WTC11 (cell line): ENCODE measurements around the gene FOXO1. TPM values are rescaled to one million over a fixed set of nuclear protein-coding genes. Genes with fewer than 3 reads are reported as not detected.
A peak's percentile ranks its signal among the peaks of the same experiment; 100 is the strongest.

Experiments used
- ATAC-seq: fragments of 200-7000 bp; cut with Tn5 transposase; 2 replicates; pipeline ENCODE4 v1.10.0; 2021; ENCODE audit warnings: mild to moderate bottlenecking, moderate library complexity
- CTCF ChIA-PET: fragments of 300-600 bp; sonication (Branson Sonifier 250); formaldehyde crosslinking; loops from one replicate; lab custom pipeline; 2021; ENCODE audit warnings: antibody characterized with exemption; lab: Charles Lee
- POLR2A ChIA-PET: fragments of 350-600 bp; sonication (Branson Sonifier 250); formaldehyde crosslinking; loops from one replicate; lab custom pipeline; 2021; ENCODE audit warnings: antibody characterized with exemption; lab: Charles Lee
- DNase-seq: peaks from one replicate; pipeline ENCODE4 v3.0.0; 2021; ENCODE audit warnings: low spot score
- H3K27ac Mint-ChIP-seq: 2 replicates; pipeline ENCODE4 v1.8.0; 2021; ENCODE audit warnings: mixed read lengths
- H3K27me3 Mint-ChIP-seq: 2 replicates; pipeline ENCODE4 v1.8.0; 2021; ENCODE audit warnings: low read depth, mild to moderate bottlenecking, moderate library complexity, mixed read lengths
- H3K36me3 Mint-ChIP-seq: 2 replicates; pipeline ENCODE4 v1.8.0; 2021; ENCODE audit warnings: mixed read lengths
- H3K4me1 Mint-ChIP-seq: 2 replicates; pipeline ENCODE4 v1.8.0; 2022; ENCODE audit warnings: mixed read lengths
- H3K4me3 Mint-ChIP-seq: 2 replicates; pipeline ENCODE4 v1.8.0; 2021; ENCODE audit warnings: mild to moderate bottlenecking, moderate library complexity, mixed read lengths
- H3K9me3 Mint-ChIP-seq: 2 replicates; pipeline ENCODE4 v1.8.0; 2021; ENCODE audit warnings: mixed read lengths
- AFF4 ChIP-seq: sonication (generic); formaldehyde crosslinking; IDR thresholded peaks from 2 replicates; pipeline ENCODE4 v1.8.1; 2023; ENCODE audit warnings: mild to moderate bottlenecking, missing genetic modification reagents, borderline replicate concordance
- AR ChIP-seq: fragments of 250-450 bp; sonication (Bioruptor Pico); IDR thresholded peaks from 2 replicates; pipeline ENCODE4 v1.9.0; 2021; ENCODE audit warnings: mild to moderate bottlenecking
- ATF1 ChIP-seq: sonication (generic); formaldehyde crosslinking; IDR thresholded peaks from 2 replicates; pipeline ENCODE4 v1.8.1; 2023; ENCODE audit warnings: mild to moderate bottlenecking, moderate library complexity, missing genetic modification reagents
- CDX4 ChIP-seq: fragments of 250-450 bp; sonication (Bioruptor Pico); IDR thresholded peaks from 2 replicates; pipeline ENCODE4 v1.9.0; 2021; ENCODE audit warnings: moderate library complexity, mild to moderate bottlenecking, inconsistent platforms, borderline replicate concordance
- ESRRA ChIP-seq: sonication (generic); formaldehyde crosslinking; IDR thresholded peaks from 2 replicates; pipeline ENCODE4 v1.8.1; 2022; ENCODE audit warnings: mild to moderate bottlenecking, missing genetic modification reagents, borderline replicate concordance
- GABPB1 ChIP-seq: sonication (generic); formaldehyde crosslinking; IDR thresholded peaks from 2 replicates; pipeline ENCODE4 v1.8.1; 2023; ENCODE audit warnings: mild to moderate bottlenecking, missing genetic modification reagents
- JAZF1 ChIP-seq: fragments of 250-450 bp; sonication (Bioruptor Pico); IDR thresholded peaks from 2 replicates; pipeline ENCODE4 v1.9.0; 2021; ENCODE audit warnings: moderate library complexity, mild to moderate bottlenecking, inconsistent platforms
- OVOL2 ChIP-seq: fragments of 250-450 bp; sonication (Bioruptor Pico); IDR thresholded peaks from 2 replicates; pipeline ENCODE4 v1.9.0; 2021; ENCODE audit warnings: mild to moderate bottlenecking, borderline replicate concordance
- PRRX2 ChIP-seq: fragments of 250-450 bp; sonication (Bioruptor Pico); IDR thresholded peaks from 2 replicates; pipeline ENCODE4 v1.8.0; 2021; ENCODE audit warnings: mild to moderate bottlenecking
- RELA ChIP-seq: sonication (generic); formaldehyde crosslinking; IDR thresholded peaks from 2 replicates; pipeline ENCODE4 v1.8.1; 2022; ENCODE audit warnings: missing genetic modification reagents, mild to moderate bottlenecking, borderline replicate concordance
- SMAD3 ChIP-seq: sonication (generic); formaldehyde crosslinking; IDR thresholded peaks from 2 replicates; pipeline ENCODE4 v1.8.0; 2022; ENCODE audit warnings: missing genetic modification reagents, mild to moderate bottlenecking, borderline replicate concordance
- TCF7 ChIP-seq: sonication (generic); formaldehyde crosslinking; IDR thresholded peaks from 2 replicates; pipeline ENCODE4 v1.8.0; 2022; ENCODE audit warnings: mild to moderate bottlenecking, low read depth, missing genetic modification reagents, moderate library complexity
- TP53 ChIP-seq: sonication (generic); formaldehyde crosslinking; IDR thresholded peaks from 2 replicates; pipeline ENCODE4 v1.8.1; 2023; ENCODE audit warnings: mild to moderate bottlenecking, missing genetic modification reagents
- USF1 ChIP-seq: sonication (generic); formaldehyde crosslinking; IDR thresholded peaks from 2 replicates; pipeline ENCODE4 v1.8.0; 2022; ENCODE audit warnings: mild to moderate bottlenecking, missing genetic modification reagents
- ZNF219 ChIP-seq: sonication (generic); formaldehyde crosslinking; IDR thresholded peaks from 2 replicates; pipeline ENCODE4 v1.8.0; 2023; ENCODE audit warnings: missing genetic modification reagents, mild to moderate bottlenecking, borderline replicate concordance
- ZNF232 ChIP-seq: sonication (generic); formaldehyde crosslinking; IDR thresholded peaks from 2 replicates; pipeline ENCODE4 v1.8.0; 2022; ENCODE audit warnings: mild to moderate bottlenecking, missing genetic modification reagents
- ZNF396 ChIP-seq: fragments of 250-450 bp; sonication (Bioruptor Pico); IDR thresholded peaks from 2 replicates; pipeline ENCODE4 v1.8.0; 2021; ENCODE audit warnings: mild to moderate bottlenecking, moderate library complexity, borderline replicate concordance
- ZNF425 ChIP-seq: fragments of 250-450 bp; sonication (Bioruptor Pico); conservative IDR thresholded peaks from 2 replicates; pipeline ENCODE4 v1.9.0; 2021; ENCODE audit warnings: mild to moderate bottlenecking
- ZNF532 ChIP-seq: fragments of 250-450 bp; sonication (Bioruptor Pico); IDR thresholded peaks from 2 replicates; pipeline ENCODE4 v1.9.0; 2021; ENCODE audit warnings: mild to moderate bottlenecking, borderline replicate concordance
- total RNA-seq: library from RNA; stranded (reverse); gene quantifications from 3 replicates; pipeline ENCODE4 v1.2.3, GENCODE V29; 2021

The FOXO1 gene
- total RNA-seq, 1 experiment from 2014 or later = 37.9 TPM

- TF ChIP-seq USF1 (CRISPR knock-in tag) (no peak), AFF4 (CRISPR knock-in tag) (no peak), ESRRA (CRISPR knock-in tag) (no peak), ZNF232 (no peak), TP53 (CRISPR knock-in tag) (no peak), OVOL2 (CRISPR knock-in tag) (no peak), CDX4 (CRISPR knock-in tag) (no peak), RELA (CRISPR knock-in tag) (no peak), ZNF425 (CRISPR knock-in tag) (no peak), PRRX2 (CRISPR knock-in tag) (no peak), ATF1 (no peak), JAZF1 (CRISPR knock-in tag) (no peak), ZNF219 (CRISPR knock-in tag) (no peak), AR (no peak)
- TF ChIP-seq, all 79 proteins: peak for 0
- Mint-ChIP-seq H3K9me3 (peaks cover 13% of the 10 kb centered on the region), H3K27ac (peak overlapping the region; percentile 93), H3K36me3 (peaks cover 17% of the 10 kb centered on the region), H3K4me3 (peak overlapping the region; percentile 45), H3K4me1 (peaks cover 77% of the 10 kb centered on the region), H3K27me3 (no peaks in the 10 kb centered on the region; the same call in 1 of the 2 replicates)
- DNase-seq (no peak), ATAC-seq (peak; percentile 10; the same call in 1 of the 2 replicates)
- ChIA-PET CTCF (interaction anchor here (0.6 kb wide), 1 partner anchor 902 kb away, joined by 5 read pairs; no protein-coding TSS in a partner anchor), POLR2A (no interaction called here)
Observed at GRCh38 chr13:40660141-40660664, 6.2 kb downstream of the FOXO1 start.

- Mint-ChIP-seq H3K36me3 (peaks cover 17% of the 10 kb centered on the region), H3K27me3 (no peaks in the 10 kb centered on the region)
- DNase-seq (no peak), ATAC-seq (no peak)
- TF ChIP-seq ZNF396 (CRISPR knock-in tag) (no peak), GABPB1 (CRISPR knock-in tag) (no peak), TCF7 (no peak), ZNF532 (CRISPR knock-in tag) (no peak), SMAD3 (CRISPR knock-in tag) (no peak)
- TF ChIP-seq, all 79 proteins: peak for 0
- POLR2A ChIA-PET = no interaction called here
- CTCF ChIA-PET = interaction anchor here (0.7 to 1.2 kb wide), 2 partner anchors 10 to 264 kb away, joined by 4 to 10 read pairs; no protein-coding TSS in a partner anchor
- no peak overlapping the region for H3K4me3 Mint-ChIP-seq
- H3K27ac Mint-ChIP-seq = peak overlapping the region; percentile 86
- peaks cover 13% of the 10 kb centered on the region for H3K9me3 Mint-ChIP-seq
- H3K4me1 Mint-ChIP-seq = peaks cover 90% of the 10 kb centered on the region
Observed at GRCh38 chr13:40657951-40658350, 8.5 kb downstream of the FOXO1 start.
